HG02840 (cell line): ENCODE data around the gene SERPINA3.
"Not testable (repeated sequence)": the region's sequence is repeated elsewhere in the genome, so short reads cannot be mapped to it uniquely, and the experiment has no call there.

ENCODE experiments used
- ATAC-seq: cut with Tn5 transposase; IDR thresholded peaks from one replicate; pipeline ENCODE4 v1.9.1; 2021; ENCODE audit warnings: mild to moderate bottlenecking, moderate library complexity, moderate number of reproducible peaks; ENCODE audit not compliant: unreplicated experiment, low FRiP score

The SERPINA3 gene

DNA sequence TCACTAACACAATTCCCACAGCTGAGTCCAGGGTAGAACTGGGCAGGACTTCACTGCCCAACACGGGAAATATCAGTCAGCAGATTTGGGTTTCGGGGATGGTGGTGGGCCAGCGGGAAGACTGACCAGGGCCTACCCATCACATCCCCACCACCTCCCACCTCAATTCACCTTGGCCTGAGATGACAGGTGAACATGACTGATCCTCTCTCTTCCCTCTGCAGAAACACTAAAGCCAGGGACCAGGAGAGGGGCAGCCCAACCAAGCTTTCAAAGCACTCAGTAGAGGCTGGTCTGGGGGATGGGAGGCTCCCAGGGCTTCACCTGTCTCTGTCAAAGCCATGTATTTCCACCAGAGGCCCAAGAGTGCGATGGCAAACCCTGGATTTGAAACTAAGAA is 28.6 kb upstream of the SERPINA3 start:
- ATAC-seq, result no peak

GRCh38 chr14:94584591-94585280 is 27.5 kb upstream of the SERPINA3 start:
- no peak for ATAC-seq

- no peak for ATAC-seq
Measured at GRCh38 chr14:94586635-94587034, 25.6 kb upstream of the SERPINA3 start.

GRCh38 chr14:94588311-94588710 is 23.9 kb upstream of the SERPINA3 start:
- no peak for ATAC-seq

DNA sequence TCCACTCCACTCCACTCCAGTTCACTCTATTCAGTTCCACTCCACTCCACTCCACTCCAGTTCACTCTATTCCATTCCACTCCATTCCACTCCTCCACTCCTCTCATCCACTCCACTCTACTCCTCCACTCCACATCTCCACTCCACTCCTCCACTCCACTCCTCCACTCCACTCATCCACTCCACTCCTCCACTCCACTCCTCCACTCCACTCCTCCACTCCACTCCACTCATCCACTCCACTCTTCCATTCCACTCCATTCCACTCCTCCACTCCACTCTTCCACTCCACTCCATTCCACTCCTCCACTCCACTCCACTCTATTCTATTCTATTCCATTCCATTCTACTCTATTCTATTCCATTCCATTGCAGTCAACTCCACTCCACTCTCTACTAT is 21.1 kb upstream of the SERPINA3 start:
- no peak for ATAC-seq

- no peak for ATAC-seq
Measured at GRCh38 chr14:94591871-94592270, 20.3 kb upstream of the SERPINA3 start.

DNA sequence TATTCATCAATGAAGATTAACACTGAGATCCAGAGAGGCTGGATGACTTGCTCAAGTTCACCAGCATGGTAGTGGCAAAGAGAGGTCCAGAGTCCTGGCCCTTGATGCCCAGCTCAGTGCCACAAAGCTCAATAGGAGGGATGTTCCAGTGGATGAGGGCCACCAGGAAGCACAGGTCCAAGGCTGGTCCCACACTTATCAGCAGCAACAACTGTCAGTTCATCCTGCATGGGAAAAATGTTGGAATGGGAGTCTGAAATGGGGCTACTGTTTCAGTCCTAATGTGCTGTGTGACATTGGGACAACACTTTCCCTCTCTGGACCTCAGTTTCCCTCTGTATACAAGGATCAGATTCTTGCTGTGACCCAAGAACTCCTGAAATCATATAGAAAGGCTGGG is 19.7 kb upstream of the SERPINA3 start:
- no peak for ATAC-seq

DNA sequence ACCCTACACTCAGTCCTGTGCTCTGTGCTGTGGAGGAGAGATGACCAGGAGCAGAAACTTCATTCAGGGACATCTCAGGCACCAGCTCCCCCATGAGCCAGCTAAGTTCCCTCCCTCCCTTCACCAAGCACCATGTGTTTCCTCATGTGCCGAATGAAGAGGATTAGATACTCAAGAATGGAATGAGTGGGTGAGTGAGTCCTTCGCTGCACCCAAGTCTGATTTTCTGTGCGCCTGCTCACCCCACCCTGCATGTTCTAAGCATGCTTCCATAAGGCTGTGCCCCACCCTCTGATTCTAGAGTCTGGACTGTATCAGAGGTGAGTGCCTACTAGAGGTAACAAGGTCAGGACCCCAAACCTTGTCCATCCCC is 18.8 kb upstream of the SERPINA3 start:
- ATAC-seq, result no peak

DNA sequence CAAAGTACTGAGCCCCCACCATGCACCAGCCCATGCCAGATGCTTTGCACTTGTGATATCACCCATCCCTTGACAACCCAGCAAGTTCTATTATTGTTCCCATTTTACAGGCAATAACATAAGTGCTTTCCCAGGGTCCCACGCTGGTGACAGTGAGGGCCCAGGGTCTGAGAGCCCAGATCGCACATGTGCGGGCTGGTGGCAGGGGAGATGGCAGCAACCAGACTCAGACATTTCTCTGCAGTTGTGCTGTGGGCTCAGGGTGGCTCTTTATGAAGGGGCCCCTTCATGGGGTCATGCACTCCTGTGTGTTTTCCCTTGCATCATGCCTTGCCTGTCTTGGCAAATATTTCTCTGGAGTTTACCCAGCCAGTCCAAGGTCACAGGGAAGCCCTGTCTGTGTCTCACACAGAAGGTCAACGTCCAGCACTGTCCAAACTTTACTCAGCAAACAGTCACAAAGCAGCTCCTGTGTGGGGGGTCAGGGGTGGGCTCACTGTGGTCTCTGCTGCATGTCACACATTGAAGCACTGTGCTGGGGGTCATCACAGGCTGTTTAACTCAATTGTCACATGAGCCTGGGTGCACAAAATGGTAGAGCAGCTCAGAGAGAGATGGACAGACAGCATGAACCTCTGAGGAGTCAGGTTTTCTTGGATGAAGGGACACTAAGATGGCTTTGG is 18.3 kb upstream of the SERPINA3 start:
- no peak for ATAC-seq

DNA sequence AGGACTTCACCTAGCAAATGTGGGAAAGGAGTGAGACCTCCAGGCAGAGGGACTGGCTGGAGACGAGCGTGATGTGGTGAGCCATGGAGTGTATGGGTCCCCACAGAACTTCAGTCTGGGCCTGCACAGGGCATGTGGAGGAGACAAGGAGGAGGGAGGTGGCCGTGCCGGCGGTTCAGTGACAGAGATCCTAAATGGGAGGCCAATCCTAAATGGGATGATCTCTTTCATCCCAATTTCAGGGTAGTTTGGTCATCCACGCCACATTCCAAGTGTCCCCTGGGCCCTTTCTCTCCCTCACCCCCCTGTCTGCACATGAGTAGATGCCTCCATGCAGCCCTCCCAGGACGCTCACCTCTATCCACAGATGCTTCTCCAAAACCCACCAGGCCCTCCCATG is 17.8 kb upstream of the SERPINA3 start:
- no peak for ATAC-seq

DNA sequence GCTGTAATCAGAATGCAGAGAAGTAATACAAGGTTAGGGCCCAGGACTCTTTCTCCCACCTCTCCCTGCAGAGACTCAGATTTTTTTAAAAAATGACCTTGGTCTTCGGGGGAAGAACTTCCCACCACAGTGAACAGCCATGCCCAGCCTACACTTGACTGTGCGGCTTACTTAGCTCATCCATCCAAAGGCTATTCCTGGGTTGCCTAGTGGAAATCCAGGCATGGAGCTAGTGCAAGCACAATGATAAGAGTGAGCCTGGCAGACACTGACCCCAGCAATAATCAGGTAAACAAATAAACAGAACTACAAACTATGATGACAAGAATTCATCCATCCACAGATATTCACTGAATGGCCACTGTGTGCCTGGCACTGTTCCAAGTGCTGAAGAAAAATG is 16.3 kb upstream of the SERPINA3 start:
- ATAC-seq, result no peak

GRCh38 chr14:94596361-94596760 is 15.8 kb upstream of the SERPINA3 start:
- no peak for ATAC-seq

DNA sequence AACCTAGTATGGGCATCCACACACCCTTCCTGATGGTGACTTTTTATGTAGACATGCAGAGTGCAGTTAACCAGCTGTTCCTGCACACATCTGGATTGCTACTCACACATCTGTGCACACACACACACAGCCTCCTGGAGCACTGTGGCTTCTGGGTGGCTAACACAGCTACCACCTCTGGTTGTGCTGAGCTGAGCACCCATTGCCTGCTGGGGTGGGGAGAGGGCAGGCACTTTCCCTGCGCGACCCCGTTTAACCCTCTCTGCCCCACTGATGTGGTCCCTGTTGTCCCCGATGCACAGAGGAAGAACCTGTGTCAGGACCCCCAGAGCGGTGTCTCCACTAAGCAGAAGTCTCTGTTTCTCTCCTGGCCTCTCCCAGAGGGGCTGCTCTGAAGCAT is 14.4 kb upstream of the SERPINA3 start:
- no peak for ATAC-seq

DNA sequence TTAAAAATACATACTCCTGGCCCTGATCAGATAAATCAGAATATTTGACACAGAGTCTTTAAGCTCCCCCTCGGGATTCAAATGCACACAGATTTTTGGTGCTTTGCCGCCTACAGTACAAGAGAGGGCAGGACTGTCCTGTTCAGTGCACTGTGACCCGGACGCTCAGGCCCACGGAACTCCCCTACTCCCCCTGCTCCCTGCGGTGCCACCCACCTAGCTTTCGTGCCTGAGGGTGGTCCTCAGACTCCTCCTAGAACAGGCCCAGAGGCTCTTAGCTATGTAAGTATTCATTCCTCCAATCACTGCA is 13.7 kb upstream of the SERPINA3 start:
- no peak for ATAC-seq

GRCh38 chr14:94598816-94599655 is 13.2 kb upstream of the SERPINA3 start:
- ATAC-seq, result no peak

DNA sequence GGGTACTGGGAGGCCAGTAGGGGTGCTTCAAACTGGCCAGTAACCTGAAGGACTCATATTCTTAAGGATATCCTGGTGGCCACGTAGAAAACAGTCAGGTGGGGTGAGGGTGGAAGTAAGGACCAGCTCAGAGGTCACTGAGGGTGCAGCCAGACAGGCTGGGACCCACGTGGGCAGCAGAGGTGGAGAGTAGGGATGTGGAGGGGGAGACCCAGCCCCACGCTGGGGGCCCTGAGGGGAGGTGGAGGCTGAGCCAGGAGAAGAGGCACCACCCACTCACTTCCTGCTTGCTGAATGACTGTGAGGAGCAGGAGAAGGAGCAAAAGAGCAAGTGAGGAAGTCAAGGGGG is 12.6 kb upstream of the SERPINA3 start:
- no peak for ATAC-seq

DNA sequence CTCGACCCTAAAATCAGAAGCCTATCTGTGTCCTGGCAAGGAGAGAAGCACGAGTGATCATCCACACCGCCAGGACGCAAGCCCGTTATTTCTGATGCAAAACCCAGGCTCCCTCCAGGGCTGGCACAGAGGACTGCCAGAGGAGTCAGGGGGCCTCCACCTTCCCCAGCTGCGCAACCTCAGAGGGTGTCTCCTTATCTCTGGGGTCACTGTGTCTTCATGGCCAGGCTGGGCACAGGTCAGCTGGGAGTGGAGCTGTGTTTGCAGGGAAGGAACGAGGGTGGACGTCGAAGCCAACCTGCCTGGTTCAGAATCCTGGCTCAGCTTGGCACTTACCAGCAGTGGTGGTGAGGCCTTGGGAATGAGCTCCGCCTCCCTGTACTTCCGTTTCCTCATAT is 12.0 kb upstream of the SERPINA3 start:
- no peak for ATAC-seq

GRCh38 chr14:94601884-94602391 is 10.3 kb upstream of the SERPINA3 start:
- ATAC-seq, result no peak

GRCh38 chr14:94602722-94603121 is 9.5 kb upstream of the SERPINA3 start:
- no peak for ATAC-seq

- no peak for ATAC-seq
Measured at GRCh38 chr14:94605361-94605760, 6.8 kb upstream of the SERPINA3 start.

DNA sequence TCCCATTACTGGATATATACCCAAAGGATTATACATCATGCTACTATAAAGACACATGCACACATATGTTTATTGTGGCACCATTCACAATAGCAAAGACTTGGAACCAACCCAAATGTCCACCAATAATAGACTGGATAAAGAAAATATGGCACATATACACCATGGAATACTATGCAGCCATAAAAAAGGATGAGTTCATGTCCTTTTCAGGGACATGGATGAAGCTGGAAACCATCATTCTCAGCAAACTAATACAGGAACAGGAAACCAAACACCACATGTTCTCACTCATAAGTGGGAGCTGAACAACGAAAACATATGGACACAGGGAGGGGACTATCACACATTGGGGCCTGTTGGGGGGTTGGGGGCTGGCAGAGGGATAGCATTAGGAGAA is 3.2 kb upstream of the SERPINA3 start:
- ATAC-seq, result not testable (repeated sequence)

DNA sequence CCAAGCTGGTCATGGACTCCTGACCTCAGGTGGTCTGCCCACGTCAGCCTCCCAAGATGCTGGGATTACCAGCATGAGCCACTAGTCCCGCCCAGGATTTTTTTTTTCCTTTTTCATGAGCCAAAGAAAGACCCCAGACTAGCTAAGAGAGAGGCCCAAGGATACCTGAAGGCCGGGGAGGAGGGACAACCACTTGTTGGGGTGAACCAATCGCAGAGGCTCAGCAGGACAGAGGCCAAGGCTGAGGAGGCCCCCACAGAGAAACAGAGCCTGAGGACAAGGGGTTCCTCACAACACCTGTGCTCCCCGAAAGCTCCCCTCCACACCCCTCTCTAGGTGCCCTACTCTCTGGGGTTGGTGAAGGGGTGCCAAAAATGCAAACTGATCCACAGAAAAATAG is 1.0 kb upstream of the SERPINA3 start:
- ATAC-seq, result no peak
